ENCODE measurements around the gene NCAPH2.
"Not testable (repeated sequence)": the region's sequence is repeated elsewhere in the genome, so short reads cannot be mapped to it uniquely, and the experiment has no call there.

NCAPH2 gene

GRCh38 chr22:50529416-50529896, 21.4 kb downstream of the NCAPH2 start:
- in situ Hi-C loops (cut with MboI; ENCODE audit: low sequenced_read_pairs) = no loop called here

- in situ Hi-C loops (cut with MboI; ENCODE audit: low sequenced_read_pairs) = no loop called here
Measured at GRCh38 chr22:50529897-50530579, 22.0 kb downstream of the NCAPH2 start, which contains the start of gene TYMP. TSS of gene TYMP (minus strand) at chr22:50530012. CDS start at chr22:50529709, 303 bp downstream.

- in situ Hi-C loops (cut with MboI; ENCODE audit: low sequenced_read_pairs) = no loop called here
Measured at GRCh38 chr22:50530580-50530876, 22.5 kb downstream of the NCAPH2 start.

GRCh38 chr22:50530877-50531545, 23.0 kb downstream of the NCAPH2 start:
- in situ Hi-C loops (cut with MboI; ENCODE audit: low sequenced_read_pairs) = no loop called here

- in situ Hi-C loops (cut with MboI; ENCODE audit: low sequenced_read_pairs) = no loop called here
Measured at GRCh38 chr22:50531546-50531961, 23.5 kb downstream of the NCAPH2 start.

- in situ Hi-C loops (cut with MboI; ENCODE audit: low sequenced_read_pairs) = no loop called here
Measured at GRCh38 chr22:50531962-50532674, 24.1 kb downstream of the NCAPH2 start.

- in situ Hi-C loops (cut with MboI; ENCODE audit: low sequenced_read_pairs) = no loop called here
Measured at GRCh38 chr22:50532824-50533796, 25.1 kb downstream of the NCAPH2 start.

- in situ Hi-C loops (cut with MboI; ENCODE audit: low sequenced_read_pairs) = not testable (repeated sequence)
Measured at GRCh38 chr22:50533856-50534711, 26.1 kb downstream of the NCAPH2 start.

GRCh38 chr22:50535113-50535512, 27.1 kb downstream of the NCAPH2 start:
- in situ Hi-C loops (cut with MboI; ENCODE audit: low sequenced_read_pairs) = no loop called here

- in situ Hi-C loops (cut with MboI; ENCODE audit: low sequenced_read_pairs) = no loop called here
Measured at GRCh38 chr22:50536226-50536625, 28.2 kb downstream of the NCAPH2 start.

- in situ Hi-C loops (cut with MboI; ENCODE audit: low sequenced_read_pairs) = no loop called here
Measured at GRCh38 chr22:50537765-50538164, 29.7 kb downstream of the NCAPH2 start.

- in situ Hi-C loops (cut with MboI; ENCODE audit: low sequenced_read_pairs) = no loop called here
Measured at GRCh38 chr22:50540381-50540780, 32.4 kb downstream of the NCAPH2 start.

- in situ Hi-C loops (cut with MboI; ENCODE audit: low sequenced_read_pairs) = not testable (repeated sequence)
Measured at GRCh38 chr22:50541667-50542026, 33.6 kb downstream of the NCAPH2 start.

GRCh38 chr22:50542416-50542927, 34.4 kb downstream of the NCAPH2 start:
- in situ Hi-C loops (cut with MboI; ENCODE audit: low sequenced_read_pairs) = no loop called here

GRCh38 chr22:50544078-50544745, 36.2 kb downstream of the NCAPH2 start:
- in situ Hi-C loops (cut with MboI; ENCODE audit: low sequenced_read_pairs) = no loop called here

GRCh38 chr22:50544746-50545253, 36.8 kb downstream of the NCAPH2 start:
- in situ Hi-C loops (cut with MboI; ENCODE audit: low sequenced_read_pairs) = no loop called here

GRCh38 chr22:50545522-50546325, 37.7 kb downstream of the NCAPH2 start, which contains the start of gene KLHDC7B:
TSS of gene KLHDC7B (plus strand) at chr22:50545899. CDS start at chr22:50546244, 345 bp downstream.
- in situ Hi-C loops (cut with MboI; ENCODE audit: low sequenced_read_pairs) = no loop called here

All from hTERT RPE-1 (cell line).